ENCODE data around the gene NOXO1.

NOXO1 gene

GRCh38 chr16:1929105-1929504 lies 52.2 kb downstream of the NOXO1 start:
- no peak for DNase-seq (ENCODE audit: low spot score)
- ChIA-PET CTCF (interaction anchor here (0.5 to 2.5 kb wide), 13 partner anchors 10 to 930 kb away, joined by 3 to 12 read pairs (median 4); partner anchors contain the start of genes EME2 and MRPS34), POLR2A (ENCODE audit: low non-redundant PET) (interaction anchor here (0.6 kb wide), 1 partner anchor 17 kb away, joined by 3 read pairs; no protein-coding TSS in a partner anchor)
- no peak for TF ChIP-seq CTCF (conservative IDR thresholded peaks at IDR 0.05; ENCODE audit: low read depth)
- H3K27ac ChIP-seq, result peak overlapping the region; percentile 71

Data from RWPE1 (cell line).